Tibial artery (tissue), 4 donors: Measurements from ENCODE around the gene DPM2.
A peak's percentile ranks its signal among the peaks of the same experiment; 100 is the strongest.

Experiments
- DNase-seq, 2 donors: peaks; one replicate each; pipeline ENCODE4 v3.0.0-alpha.2; 2019
- H3K27ac ChIP-seq, 2 donors: fragments of 200-600 bp; sonication (generic) in 1 of 2; 1 replicate in 1 of 2; 2 replicates in 1 of 2; pipeline ENCODE4 v1.5.1; 2018 to 2019; ENCODE audit warnings: mild to moderate bottlenecking in 1 of 2
- H3K27me3 ChIP-seq, 2 donors: fragments of 200-600 bp; sonication (generic) in 1 of 2; one replicate each; pipeline versions ENCODE4 v1.5.1 to v1.6.0; 2016 to 2019
- H3K36me3 ChIP-seq, 3 donors: fragments of 200-600 bp; sonication (generic) in 2 of 3; one replicate each; pipeline ENCODE4 v1.5.1; 2016 to 2019; ENCODE audit warnings: mild to moderate bottlenecking in 2 of 3
- H3K4me1 ChIP-seq, 4 donors: fragments of 200-600 bp; sonication (generic) in 2 of 4; 1 replicate in 3 of 4; 2 replicates in 1 of 4; pipeline ENCODE4 v1.5.1; 2016 to 2019
- H3K4me3 ChIP-seq, 2 donors: fragments of 200-600 bp; sonication (generic) in 1 of 2; 1 replicate in 1 of 2; 2 replicates in 1 of 2; pipeline ENCODE4 v1.5.1; 2018 to 2019; ENCODE audit warnings: mild to moderate bottlenecking in 2 of 2
- H3K9me3 ChIP-seq, 3 donors: fragments of 200-600 bp; sonication (generic) in 1 of 3; one replicate each; pipeline ENCODE4 v1.5.1; 2016 to 2019
- intact Hi-C: fragments of 100-400 bp; cut with DNase I; formaldehyde crosslinking; loops from one replicate; pipeline ENCODE4 v1.15.0; 2023; ENCODE audit warnings: low total_unique reads
- TF ChIP-seq, protein P1 (sequence below), 2 experiments: fragments of 200-600 bp in 1 of 2; fragments of 450-650 bp in 1 of 2; IDR thresholded peaks; one replicate each; pipeline ENCODE4 v1.5.1; 2017 to 2019; ENCODE audit warnings: antibody characterized with exemption in 2 of 2, mild to moderate bottlenecking in 1 of 2, moderate library complexity in 1 of 2

Gene DPM2

GRCh38 chr9:127925959-127926905 lies 11.4 kb downstream of the DPM2 start:
- intact Hi-C loops = loop anchor here (2.0 kb wide), 1 partner anchor 335 kb away; no protein-coding TSS in a partner anchor
- Histone ChIP-seq H3K9me3 (no peaks in the 10 kb centered on the region), H3K36me3 (no peaks in the 10 kb centered on the region), H3K4me3 (no peak overlapping the region), H3K27ac (no peak overlapping the region), H3K27me3 (peaks cover 0 to 57% of the 10 kb centered on the region in 2 donors), H3K4me1 (peaks cover 6 to 41% (median 34%) of the 10 kb centered on the region in 4 donors)
- TF ChIP-seq, protein P1, sequence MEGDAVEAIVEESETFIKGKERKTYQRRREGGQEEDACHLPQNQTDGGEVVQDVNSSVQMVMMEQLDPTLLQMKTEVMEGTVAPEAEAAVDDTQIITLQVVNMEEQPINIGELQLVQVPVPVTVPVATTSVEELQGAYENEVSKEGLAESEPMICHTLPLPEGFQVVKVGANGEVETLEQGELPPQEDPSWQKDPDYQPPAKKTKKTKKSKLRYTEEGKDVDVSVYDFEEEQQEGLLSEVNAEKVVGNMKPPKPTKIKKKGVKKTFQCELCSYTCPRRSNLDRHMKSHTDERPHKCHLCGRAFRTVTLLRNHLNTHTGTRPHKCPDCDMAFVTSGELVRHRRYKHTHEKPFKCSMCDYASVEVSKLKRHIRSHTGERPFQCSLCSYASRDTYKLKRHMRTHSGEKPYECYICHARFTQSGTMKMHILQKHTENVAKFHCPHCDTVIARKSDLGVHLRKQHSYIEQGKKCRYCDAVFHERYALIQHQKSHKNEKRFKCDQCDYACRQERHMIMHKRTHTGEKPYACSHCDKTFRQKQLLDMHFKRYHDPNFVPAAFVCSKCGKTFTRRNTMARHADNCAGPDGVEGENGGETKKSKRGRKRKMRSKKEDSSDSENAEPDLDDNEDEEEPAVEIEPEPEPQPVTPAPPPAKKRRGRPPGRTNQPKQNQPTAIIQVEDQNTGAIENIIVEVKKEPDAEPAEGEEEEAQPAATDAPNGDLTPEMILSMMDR (IDR thresholded peaks at IDR 0.05) = no peak
- DNase-seq = no peak

- Histone ChIP-seq H3K4me3 (no peak overlapping the region), H3K4me1 (peaks cover 6 to 32% (median 27%) of the 10 kb centered on the region in 4 donors), H3K27ac (no peak overlapping the region), H3K27me3 (peaks cover 0 to 53% of the 10 kb centered on the region in 2 donors), H3K9me3 (no peaks in the 10 kb centered on the region), H3K36me3 (no peaks in the 10 kb centered on the region)
- intact Hi-C loops = loop anchor here (5.0 kb wide), 1 partner anchor 423 kb away; no protein-coding TSS in a partner anchor
- DNase-seq = no peak
- TF ChIP-seq, protein P1 (IDR thresholded peaks at IDR 0.05) = no peak
Observed at GRCh38 chr9:127924736-127925444, 12.8 kb downstream of the DPM2 start.

DNA sequence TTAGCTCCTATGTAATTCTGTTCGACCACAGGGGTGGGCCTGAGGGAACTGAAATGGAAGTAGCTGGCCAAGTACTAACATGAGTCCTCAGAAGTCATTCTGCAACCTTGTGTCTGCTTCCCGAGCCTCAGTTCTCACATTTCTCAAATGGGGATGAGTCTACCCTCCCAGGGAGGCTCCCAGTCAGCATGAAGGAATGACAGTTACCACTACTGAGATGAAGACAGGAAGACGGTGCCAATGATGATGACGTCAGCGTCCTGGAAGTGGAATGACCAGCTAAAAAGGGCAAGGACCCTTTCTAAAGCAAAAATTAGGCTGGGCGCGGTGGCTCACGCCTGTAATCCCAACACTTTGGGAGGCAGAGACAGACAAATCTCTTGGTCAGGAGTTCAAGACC lies 13.9 kb downstream of the DPM2 start:
- TF ChIP-seq, protein P1 (IDR thresholded peaks at IDR 0.05) = no peak
- H3K4me1 ChIP-seq = peaks cover 6 to 43% (median 32%) of the 10 kb centered on the region in 4 donors
- no peak overlapping the region for H3K27ac ChIP-seq
- no peaks in the 10 kb centered on the region for H3K9me3 ChIP-seq
- peaks cover 0 to 43% of the 10 kb centered on the region in 2 donors for H3K27me3 ChIP-seq
- intact Hi-C loops = loop anchor here (2.0 to 5.0 kb wide), 2 partner anchors 187 to 421 kb away; no protein-coding TSS in a partner anchor
- no peak overlapping the region for H3K4me3 ChIP-seq
- no peak for DNase-seq
- no peaks in the 10 kb centered on the region for H3K36me3 ChIP-seq

DNA sequence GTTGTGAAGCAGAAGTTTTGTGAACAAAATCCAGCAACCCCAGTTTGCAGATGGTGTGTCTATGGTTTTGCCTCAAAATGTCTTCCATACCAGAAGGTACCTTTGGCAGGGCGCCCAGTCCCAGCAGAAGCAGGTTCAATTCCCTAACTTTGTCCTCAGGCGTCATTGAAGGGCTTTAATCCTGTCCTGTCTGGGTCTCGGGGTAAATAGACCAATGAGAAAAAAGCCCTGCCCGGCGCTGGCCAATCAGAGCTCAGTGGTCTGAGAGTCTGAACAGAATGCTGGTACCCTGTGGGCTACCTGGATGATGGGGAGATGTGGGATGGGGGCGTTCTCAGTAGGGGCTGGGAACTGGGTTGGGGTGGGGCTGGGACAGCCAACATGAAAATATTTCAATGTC lies 14.6 kb downstream of the DPM2 start:
- intact Hi-C loops = loop anchor here (2.0 to 5.0 kb wide), 2 partner anchors 186 to 421 kb away; no protein-coding TSS in a partner anchor
- no peak for DNase-seq
- TF ChIP-seq, protein P1 (IDR thresholded peaks at IDR 0.05) = no peak
- no peak overlapping the region for H3K4me3 ChIP-seq
- H3K4me1 ChIP-seq = peaks cover 6 to 49% (median 35%) of the 10 kb centered on the region in 4 donors
- H3K27ac ChIP-seq = no peak overlapping the region
- H3K36me3 ChIP-seq = no peaks in the 10 kb centered on the region
- H3K9me3 ChIP-seq = no peaks in the 10 kb centered on the region
- peaks cover 0 to 37% of the 10 kb centered on the region in 2 donors for H3K27me3 ChIP-seq

GRCh38 chr9:127921557-127922120 lies 16.0 kb downstream of the DPM2 start:
- Histone ChIP-seq H3K27ac (no peak overlapping the region), H3K27me3 (peaks cover 0 to 23% of the 10 kb centered on the region in 2 donors), H3K4me1 (peaks cover 6 to 44% (median 32%) of the 10 kb centered on the region in 4 donors), H3K9me3 (no peaks in the 10 kb centered on the region), H3K36me3 (no peaks in the 10 kb centered on the region), H3K4me3 (peak overlapping the region in 1 of 2 donors; percentile 26)
- DNase-seq = no peak
- intact Hi-C loops = loop anchor here (2.0 to 5.0 kb wide), 3 partner anchors 185 to 419 kb away; no protein-coding TSS in a partner anchor
- TF ChIP-seq, protein P1 (IDR thresholded peaks at IDR 0.05) = peak; percentile 94 to 97
